SK-N-SH treated with all-trans-retinoic acid at 6 μM for 48 hours (cell line): ENCODE data around the gene FANCC.

Source experiments
- ATAC-seq: fragments of 200-7000 bp; cut with Tn5 transposase; 3 replicates; pipeline ENCODE4 v1.9.1; 2020; ENCODE audit warnings: mild to moderate bottlenecking, moderate library complexity
- ARNTL ChIP-seq: fragments of 450-650 bp; formaldehyde crosslinking; IDR thresholded peaks from 2 replicates; pipeline ENCODE4 v1.5.0; 2020; ENCODE audit warnings: low read depth, mild to moderate bottlenecking, moderate library complexity, borderline replicate concordance
- BACH2 ChIP-seq: fragments of 250-450 bp; sonication (Bioruptor Pico); IDR thresholded peaks from 2 replicates; pipeline ENCODE4 v1.9.0; 2021; ENCODE audit warnings: mild to moderate bottlenecking, borderline replicate concordance
- CREB5 ChIP-seq: fragments of 250-450 bp; sonication (Bioruptor Pico); IDR thresholded peaks from 2 replicates; pipeline ENCODE4 v1.5.1; 2020; ENCODE audit warnings: low read depth, mild to moderate bottlenecking, moderate library complexity
- CSDC2 ChIP-seq: fragments of 250-450 bp; sonication (Bioruptor Pico); IDR thresholded peaks from 2 replicates; pipeline ENCODE4 v1.5.0; 2020; ENCODE audit warnings: mild to moderate bottlenecking, moderate library complexity
- CSRNP3 ChIP-seq: fragments of 250-450 bp; sonication (Bioruptor Pico); IDR thresholded peaks from 2 replicates; pipeline ENCODE4 v1.5.1; 2021; ENCODE audit warnings: mild to moderate bottlenecking, moderate library complexity
- ESRRG ChIP-seq: fragments of 250-450 bp; sonication (Bioruptor Pico); IDR thresholded peaks from 2 replicates; pipeline ENCODE4 v1.6.1; 2021; ENCODE audit warnings: mild to moderate bottlenecking
- GLIS3 ChIP-seq: fragments of 250-450 bp; sonication (Bioruptor Pico); IDR thresholded peaks from 2 replicates; pipeline ENCODE4 v1.5.0; 2020; ENCODE audit warnings: mild to moderate bottlenecking, moderate library complexity
- ISL1 ChIP-seq: fragments of 250-450 bp; sonication (Bioruptor Pico); IDR thresholded peaks from 2 replicates; pipeline ENCODE4 v2.1.2; 2022; ENCODE audit warnings: mild to moderate bottlenecking, moderate library complexity
- POU6F1 ChIP-seq: fragments of 250-450 bp; sonication (Bioruptor Pico); IDR thresholded peaks from 2 replicates; pipeline ENCODE4 v1.8.0; 2021; ENCODE audit warnings: low read depth, mild to moderate bottlenecking, moderate library complexity, borderline replicate concordance
- PPARA ChIP-seq: fragments of 250-450 bp; sonication (Bioruptor Pico); IDR thresholded peaks from 2 replicates; pipeline ENCODE4 v1.5.0; 2020; ENCODE audit warnings: mild to moderate bottlenecking, borderline replicate concordance
- RARB ChIP-seq: fragments of 250-450 bp; sonication (Bioruptor Pico); IDR thresholded peaks from 2 replicates; pipeline ENCODE4 v1.8.0; 2021; ENCODE audit warnings: mild to moderate bottlenecking, moderate library complexity
- SNAI2 ChIP-seq: fragments of 250-450 bp; sonication (Bioruptor Pico); IDR thresholded peaks from 2 replicates; pipeline ENCODE4 v1.5.0; 2020; ENCODE audit warnings: mild to moderate bottlenecking, moderate library complexity
- TCF4 ChIP-seq: fragments of 250-450 bp; sonication (Bioruptor Pico); IDR thresholded peaks from 2 replicates; pipeline ENCODE4 v1.8.0; 2021; ENCODE audit warnings: mild to moderate bottlenecking, moderate library complexity, borderline replicate concordance
- TOX ChIP-seq: fragments of 250-450 bp; sonication (Bioruptor Pico); IDR thresholded peaks from 2 replicates; pipeline ENCODE4 v1.8.0; 2021; ENCODE audit warnings: mild to moderate bottlenecking, moderate library complexity, borderline replicate concordance
- TSHZ2 ChIP-seq: fragments of 250-450 bp; sonication (Bioruptor Pico); IDR thresholded peaks from 2 replicates; pipeline ENCODE4 v1.5.0; 2020; ENCODE audit warnings: mild to moderate bottlenecking, moderate library complexity
- ZC3H10 ChIP-seq: fragments of 250-450 bp; sonication (Bioruptor Pico); IDR thresholded peaks from 2 replicates; pipeline ENCODE4 v1.5.1; 2021; ENCODE audit warnings: mild to moderate bottlenecking, moderate library complexity
- ZFP3 ChIP-seq: fragments of 250-450 bp; sonication (Bioruptor Pico); IDR thresholded peaks from 2 replicates; pipeline ENCODE4 v1.5.0; 2020; ENCODE audit warnings: mild to moderate bottlenecking, moderate library complexity
- ZFP30 ChIP-seq: fragments of 450-650 bp; formaldehyde crosslinking; IDR thresholded peaks from 2 replicates; pipeline ENCODE4 v1.5.0; 2022; ENCODE audit warnings: mild to moderate bottlenecking, moderate library complexity
- ZNF565 ChIP-seq: fragments of 450-650 bp; formaldehyde crosslinking; conservative IDR thresholded peaks from 2 replicates; pipeline ENCODE4 v1.5.0; 2020; ENCODE audit warnings: low read depth, mild to moderate bottlenecking, moderate library complexity
- ZNF8 ChIP-seq: fragments of 450-650 bp; formaldehyde crosslinking; IDR thresholded peaks from 2 replicates; pipeline ENCODE4 v1.5.0; 2020; ENCODE audit warnings: mild to moderate bottlenecking, moderate library complexity

The FANCC gene

GRCh38 chr9:95132366-95133324 lies 184.9 kb downstream of the FANCC start:
- ATAC-seq = peak; percentile 91
- TF ChIP-seq TOX = no peak
- peak; percentile 98 for TF ChIP-seq TCF4
- TF ChIP-seq CSRNP3 (CRISPR knock-in tag) = peak; percentile 88
- peak; percentile 94 for TF ChIP-seq ISL1
- TF ChIP-seq ARNTL (CRISPR knock-in tag) = no peak
- TF ChIP-seq ESRRG (CRISPR knock-in tag) = peak; percentile 57; the same call in 1 of the 2 replicates
- peak; percentile 94 for TF ChIP-seq TSHZ2 (CRISPR knock-in tag)
- peak; percentile 79; the same call in 1 of the 2 replicates for TF ChIP-seq CREB5 (CRISPR knock-in tag)
- TF ChIP-seq ZC3H10 = 0 out of 2 replicates have a peak, but pooled peaks have one; percentile 42
- peak; percentile 69; the same call in 1 of the 2 replicates for TF ChIP-seq GLIS3
- TF ChIP-seq ZFP3 (CRISPR knock-in tag) = no peak; the same call in 1 of the 2 replicates
- TF ChIP-seq SNAI2 (CRISPR knock-in tag) = peak; percentile 67; the same call in 1 of the 2 replicates
- TF ChIP-seq, all 23 proteins: peak for 9

- TF ChIP-seq ISL1 (no peak), CSDC2 (CRISPR knock-in tag) (no peak), ARNTL (CRISPR knock-in tag) (no peak), RARB (CRISPR knock-in tag) (no peak), POU6F1 (CRISPR knock-in tag) (no peak), TSHZ2 (CRISPR knock-in tag) (no peak), ZNF8 (CRISPR knock-in tag) (0 out of 2 replicates have a peak, but pooled peaks have one; percentile 9), ZFP30 (CRISPR knock-in tag) (no peak), GLIS3 (no peak), ZNF565 (0 out of 2 replicates have a peak, but pooled peaks have one; percentile 34), BACH2 (CRISPR knock-in tag) (no peak), TOX (no peak), CREB5 (CRISPR knock-in tag) (no peak), CSRNP3 (CRISPR knock-in tag) (no peak), ESRRG (CRISPR knock-in tag) (no peak), PPARA (no peak), ZC3H10 (no peak), TCF4 (peak; percentile 60; the same call in 1 of the 2 replicates)
- ATAC-seq = peak; percentile 55
Observed at GRCh38 chr9:95131023-95131943, 186.2 kb downstream of the FANCC start.
